Stimulated activated naive CD8-positive, alpha-beta T cell treated with anti-CD3 and anti-CD28 coated beads, Interleukin-15, amount 100 ng/mL, for 72 hours (primary cell): Measurements from ENCODE around the gene ZC3H7A.

Experiments used
- ATAC-seq: fragments of 150-1000 bp; cut with Tn5 transposase; 2 replicates; pipeline ENCODE4 v1.10.0; 2021; ENCODE audit warnings: mild to moderate bottlenecking, moderate library complexity
- DNase-seq, 2 donors: peaks; one replicate each; pipeline ENCODE4 v3.0.0; 2021 to 2022
- H3K27ac Mint-ChIP-seq, 2 donors: one replicate each; pipeline ENCODE4 v1.8.0; 2022; ENCODE audit warnings: mild to moderate bottlenecking in 2 of 2, mixed read lengths in 2 of 2, moderate library complexity in 2 of 2
- H3K27me3 Mint-ChIP-seq: one replicate; pipeline ENCODE4 v1.8.0; 2022; ENCODE audit warnings: mixed read lengths
- H3K4me1 Mint-ChIP-seq: one replicate; pipeline ENCODE4 v1.8.0; 2022; ENCODE audit warnings: mild to moderate bottlenecking, mixed read lengths
- H3K4me3 Mint-ChIP-seq, 2 donors: one replicate each; pipeline ENCODE4 v1.8.0; 2022; ENCODE audit warnings: mild to moderate bottlenecking in 2 of 2, mixed read lengths in 2 of 2, moderate library complexity in 1 of 2
- H3K9me3 Mint-ChIP-seq, 2 donors: one replicate each; pipeline ENCODE4 v1.8.0; 2022; ENCODE audit warnings: mixed read lengths in 2 of 2

ZC3H7A gene

DNA sequence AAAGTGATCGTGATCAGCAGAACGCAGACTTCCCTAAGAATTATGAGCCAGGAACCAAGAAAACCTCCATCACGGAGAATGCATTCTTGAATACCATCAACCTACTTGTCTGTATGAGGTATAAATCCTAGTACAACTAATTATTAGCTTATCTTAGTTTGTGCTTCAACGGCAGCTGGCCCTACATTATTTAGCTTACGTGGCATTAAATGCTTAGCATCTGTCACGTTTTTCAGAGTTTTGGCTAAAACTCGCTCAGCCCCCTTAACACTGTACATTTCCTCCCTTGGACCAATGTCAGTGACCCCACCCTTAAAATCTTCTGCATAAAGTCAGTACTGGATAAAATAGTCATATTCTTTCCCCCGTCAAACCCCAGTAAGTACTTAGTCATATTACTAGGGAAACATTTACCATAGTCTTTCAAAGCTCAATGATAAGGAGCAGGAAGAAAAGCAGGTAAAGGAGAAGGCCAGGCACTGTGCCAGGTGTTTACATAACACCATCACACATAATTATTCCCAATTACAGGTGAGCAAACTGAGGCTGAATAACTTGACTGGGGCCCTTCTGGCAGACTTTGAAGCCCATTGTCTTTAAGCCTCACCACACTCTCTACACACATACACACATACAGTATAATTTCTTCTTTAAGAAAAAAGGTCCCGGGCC, 37.8 kb downstream of the ZC3H7A start:
- Mint-ChIP-seq H3K4me1 (no peaks in the 10 kb centered on the region), H3K4me3 (no peak overlapping the region), H3K9me3 (no peaks in the 10 kb centered on the region), H3K27ac (no peak overlapping the region), H3K27me3 (no peaks in the 10 kb centered on the region)
- DNase-seq (no peak), ATAC-seq (no peak)

DNA sequence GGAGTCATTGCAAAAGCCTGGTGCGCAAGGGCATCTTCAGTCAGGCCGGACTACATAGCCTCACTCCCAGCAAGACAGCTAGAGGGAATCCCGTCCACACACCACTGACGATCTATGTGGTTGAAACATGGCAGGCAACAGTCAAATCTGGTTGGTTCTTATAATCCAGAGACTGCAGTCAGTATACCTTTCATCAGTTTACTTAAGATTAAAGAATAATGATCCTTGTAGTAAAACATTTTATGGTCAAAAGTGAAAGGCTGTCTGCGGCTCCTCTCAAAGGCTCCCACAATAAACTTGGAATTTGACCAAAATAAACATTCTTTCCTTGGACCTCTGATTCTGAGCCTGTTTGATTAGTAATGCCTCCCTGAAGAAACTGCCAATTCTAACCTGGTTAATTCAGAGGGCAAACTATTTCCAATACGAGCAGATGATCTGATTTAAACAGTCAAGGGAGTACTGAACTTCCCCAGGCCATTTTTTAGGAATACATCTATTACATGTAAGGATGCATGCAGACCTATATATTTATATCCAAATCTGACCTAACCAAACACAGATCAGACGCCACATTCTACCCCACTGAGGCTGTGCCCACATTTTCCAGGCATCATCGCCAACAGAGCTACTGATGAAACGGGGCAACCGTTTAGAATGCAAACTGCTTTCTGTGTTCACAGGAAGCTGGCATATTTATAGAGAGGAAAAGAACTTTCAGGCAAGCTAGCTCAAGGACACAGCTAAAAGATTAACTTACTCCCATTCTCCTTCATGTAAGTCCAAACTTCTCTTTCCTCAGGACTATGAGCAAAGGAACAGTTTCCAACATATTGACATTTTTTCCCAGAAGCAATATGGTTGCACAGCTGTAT, 39.1 kb downstream of the ZC3H7A start:
- no peaks in the 10 kb centered on the region for H3K4me1 Mint-ChIP-seq

DNA sequence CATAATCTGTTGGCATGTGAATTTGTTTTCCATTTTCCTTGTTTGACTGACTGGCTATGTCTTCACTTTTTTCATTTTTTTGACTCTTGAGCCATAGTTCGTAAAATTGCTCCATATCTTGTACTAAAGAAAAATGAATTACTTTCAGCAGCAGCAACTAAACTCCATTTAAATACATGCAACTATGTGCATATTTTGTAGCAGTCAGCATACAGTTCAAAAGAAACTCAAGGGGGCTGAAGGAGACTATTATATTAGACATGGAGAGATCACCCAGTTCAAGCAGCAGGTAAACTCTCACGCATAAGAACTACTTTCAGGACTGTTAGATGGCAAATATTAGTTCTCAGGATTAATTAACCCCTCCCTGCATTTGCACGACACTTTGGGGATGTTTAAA, 40.8 kb downstream of the ZC3H7A start:
- ATAC-seq (no peak), DNase-seq (no peak)
- H3K4me3 Mint-ChIP-seq = no peak overlapping the region
- H3K4me1 Mint-ChIP-seq = no peaks in the 10 kb centered on the region
- H3K27me3 Mint-ChIP-seq = no peaks in the 10 kb centered on the region
- no peaks in the 10 kb centered on the region for H3K9me3 Mint-ChIP-seq
- H3K27ac Mint-ChIP-seq = peak overlapping the region in 1 of 2 donors; percentile 14

More for the DNA sequence above, 39.1 kb downstream of the ZC3H7A start:
- no peak for DNase-seq
- H3K27me3 Mint-ChIP-seq = no peaks in the 10 kb centered on the region
- no peak overlapping the region for H3K27ac Mint-ChIP-seq
- no peak overlapping the region for H3K4me3 Mint-ChIP-seq
- ATAC-seq = no peak
- H3K9me3 Mint-ChIP-seq = no peaks in the 10 kb centered on the region

DNA sequence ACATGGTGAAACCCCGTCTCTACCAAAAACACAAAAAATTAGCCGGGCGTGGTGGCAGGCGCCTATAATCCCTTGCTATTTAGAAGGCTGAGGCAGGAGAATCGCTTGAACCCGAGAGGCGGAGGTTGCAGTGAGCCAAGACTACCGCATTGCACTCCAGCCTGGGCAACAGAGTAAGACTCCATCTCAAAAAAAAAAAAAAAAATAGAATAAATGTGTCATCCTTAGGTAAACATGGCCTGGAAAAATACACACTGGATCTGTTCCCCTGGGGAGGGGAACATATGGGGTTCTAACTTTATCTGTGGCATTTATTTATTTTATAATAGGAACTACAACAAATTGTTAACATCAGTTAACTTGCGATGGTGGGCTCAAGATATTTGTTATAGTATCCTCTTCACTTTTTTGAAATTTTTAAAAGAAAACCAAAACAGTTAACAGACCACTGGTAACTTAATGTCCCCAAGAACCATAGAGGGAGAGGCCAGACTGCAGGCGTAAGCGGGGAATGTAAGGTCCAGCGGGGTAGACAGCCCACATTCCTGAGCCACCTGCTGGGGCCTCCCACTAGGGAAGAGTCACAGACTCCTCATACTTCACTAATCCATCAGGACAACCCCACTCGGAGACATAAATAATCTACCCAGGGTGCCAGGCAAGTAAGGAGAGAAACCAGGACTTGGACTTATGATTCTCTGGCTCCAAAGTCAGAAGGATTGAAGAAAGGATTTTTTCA, 41.9 kb downstream of the ZC3H7A start:
- H3K4me3 Mint-ChIP-seq = no peak overlapping the region
- no peaks in the 10 kb centered on the region for H3K9me3 Mint-ChIP-seq
- no peak for ATAC-seq
- H3K4me1 Mint-ChIP-seq = no peaks in the 10 kb centered on the region
- no peaks in the 10 kb centered on the region for H3K27me3 Mint-ChIP-seq
- DNase-seq = no peak
- peak overlapping the region; percentile 2 to 61 for H3K27ac Mint-ChIP-seq

DNA sequence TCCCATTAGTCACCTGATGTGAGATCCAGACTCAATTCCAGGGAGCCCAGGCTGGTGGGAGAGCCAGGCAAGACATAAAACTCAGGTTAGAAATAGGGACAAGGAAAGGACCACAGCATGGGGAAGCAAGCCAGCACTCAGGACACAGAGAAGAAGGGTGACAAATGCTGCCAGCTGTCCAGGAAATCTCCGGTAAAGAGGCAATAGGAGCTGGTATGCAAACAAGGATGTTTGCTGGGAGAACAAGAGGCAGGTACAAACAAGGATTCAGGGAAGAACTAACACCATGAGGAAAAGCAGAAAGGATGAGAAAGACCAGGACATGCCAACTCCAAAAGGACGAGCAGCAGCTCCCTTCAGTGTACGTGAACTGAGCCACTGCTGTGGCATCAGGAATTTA, 44.2 kb downstream of the ZC3H7A start:
- DNase-seq (no peak), ATAC-seq (no peak)
- Mint-ChIP-seq H3K9me3 (no peaks in the 10 kb centered on the region), H3K27ac (peak overlapping the region; percentile 13 to 60), H3K27me3 (no peaks in the 10 kb centered on the region), H3K4me1 (no peaks in the 10 kb centered on the region), H3K4me3 (no peak overlapping the region)

DNA sequence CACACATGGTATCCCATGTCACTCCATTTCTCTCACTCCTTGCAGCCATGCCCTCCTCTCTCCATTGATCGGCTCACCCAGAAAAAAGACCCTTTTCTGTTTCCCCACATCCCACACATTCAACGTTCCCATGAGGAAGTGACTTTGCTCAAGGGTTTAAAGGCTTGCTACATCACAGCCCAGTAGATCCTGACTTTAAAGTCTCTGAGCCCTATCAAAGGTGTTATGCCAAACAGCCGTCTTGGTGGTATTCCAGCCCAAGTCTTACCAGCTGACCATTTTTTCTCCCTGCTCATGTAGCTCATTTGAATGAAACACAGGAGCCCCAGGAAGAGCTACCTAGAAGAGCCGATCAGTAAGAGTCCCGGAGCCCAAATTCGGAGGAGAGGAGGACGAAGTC, 47.0 kb downstream of the ZC3H7A start:
- H3K4me3 Mint-ChIP-seq = no peak overlapping the region
- ATAC-seq (no peak), DNase-seq (no peak)
- no peaks in the 10 kb centered on the region for H3K9me3 Mint-ChIP-seq
- H3K27me3 Mint-ChIP-seq = no peaks in the 10 kb centered on the region
- no peaks in the 10 kb centered on the region for H3K4me1 Mint-ChIP-seq
- peak overlapping the region in 1 of 2 donors; percentile 65 for H3K27ac Mint-ChIP-seq

DNA sequence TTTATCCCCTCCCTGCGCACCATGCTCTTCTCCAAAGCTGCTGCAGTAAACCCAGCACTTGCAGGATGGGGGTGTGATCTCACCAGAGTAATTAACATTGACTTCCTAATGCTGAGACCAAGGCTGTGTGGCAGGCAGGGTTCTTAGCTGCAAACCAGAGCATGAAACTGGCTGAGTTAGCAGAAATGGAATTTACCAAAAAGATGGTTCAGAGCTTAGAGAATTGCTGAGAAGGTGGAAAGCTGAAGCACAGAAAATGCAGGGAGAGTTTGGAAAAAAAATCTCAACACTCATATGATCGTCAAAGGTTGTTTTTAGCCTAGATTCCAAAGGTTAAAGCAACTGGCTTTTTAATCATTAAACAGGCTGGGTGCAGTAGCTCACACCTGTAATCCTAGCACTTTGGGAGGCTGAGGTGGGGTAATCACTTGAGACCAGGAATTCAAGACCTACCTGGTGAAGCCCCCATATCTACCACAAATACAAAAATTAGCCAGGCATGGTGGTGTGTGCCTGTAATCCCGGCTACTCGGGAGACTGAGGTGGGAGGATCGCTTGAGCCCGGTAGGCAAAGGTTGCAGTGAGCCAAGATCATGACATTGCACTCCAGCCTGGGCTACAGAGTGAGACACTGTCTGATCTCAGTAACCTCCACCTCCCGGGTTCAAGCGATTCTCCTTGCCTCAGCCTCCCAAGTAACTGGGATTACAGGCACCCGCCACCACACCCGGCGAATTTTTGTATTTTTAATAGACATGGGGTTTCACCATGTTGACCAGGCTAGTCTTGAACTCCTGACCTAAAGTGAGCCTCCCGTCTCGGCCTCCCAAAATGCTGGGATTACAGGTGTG, 48.4 kb downstream of the ZC3H7A start:
- Mint-ChIP-seq H3K4me1 (peaks cover 12% of the 10 kb centered on the region), H3K27ac (no peak overlapping the region), H3K9me3 (no peaks in the 10 kb centered on the region), H3K4me3 (no peak overlapping the region), H3K27me3 (no peaks in the 10 kb centered on the region)
- DNase-seq (no peak), ATAC-seq (no peak)

DNA sequence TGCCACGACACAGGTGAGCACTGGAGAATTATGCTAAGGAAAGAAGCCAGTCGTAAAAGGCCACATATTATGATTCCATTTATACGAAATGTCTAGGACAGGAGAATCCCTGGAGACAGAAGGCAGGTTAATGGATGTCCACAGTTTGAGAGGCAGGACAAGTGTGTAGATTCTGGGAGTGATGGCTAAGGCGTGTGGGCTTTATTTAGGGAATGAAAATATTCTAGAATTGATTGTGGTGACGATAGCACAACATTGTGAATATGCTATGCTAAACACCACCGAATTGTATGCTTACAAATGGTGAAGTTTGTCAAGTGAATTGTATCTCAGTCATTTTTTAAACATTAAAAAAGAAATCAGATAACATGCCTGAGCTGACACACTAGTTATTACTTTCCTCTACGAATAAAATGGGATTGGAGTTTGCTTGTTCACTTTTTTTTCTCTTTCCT, 49.1 kb downstream of the ZC3H7A start:
- Mint-ChIP-seq H3K4me1 (peaks cover 15% of the 10 kb centered on the region), H3K27me3 (no peaks in the 10 kb centered on the region), H3K27ac (no peak overlapping the region), H3K4me3 (no peak overlapping the region), H3K9me3 (no peaks in the 10 kb centered on the region)
- no peak for ATAC-seq
- no peak for DNase-seq

DNA sequence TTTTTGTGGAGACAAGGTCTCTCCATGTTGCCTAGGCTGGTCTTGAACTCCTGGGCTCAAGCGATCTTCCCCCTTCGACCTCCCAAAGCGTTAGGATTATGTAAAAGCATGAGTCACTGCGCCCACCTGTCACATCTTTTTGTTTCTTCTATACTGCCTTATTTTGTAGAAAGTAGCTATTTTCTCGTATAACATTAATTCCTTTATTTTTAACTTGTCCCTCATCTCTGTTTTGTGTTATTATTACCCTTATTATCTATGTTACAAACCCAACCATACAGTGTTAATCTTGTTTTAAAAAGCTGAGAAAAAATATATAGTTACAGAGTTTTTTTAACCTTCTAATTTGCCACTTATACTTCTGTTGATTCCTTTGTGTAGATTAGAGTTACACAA, 53.0 kb downstream of the ZC3H7A start:
- ATAC-seq (no peak), DNase-seq (no peak)
- Mint-ChIP-seq H3K27ac (peak overlapping the region in 1 of 2 donors; percentile 92), H3K9me3 (no peaks in the 10 kb centered on the region), H3K4me1 (peaks cover 42% of the 10 kb centered on the region), H3K4me3 (peak overlapping the region; percentile 86 to 87), H3K27me3 (no peaks in the 10 kb centered on the region)

DNA sequence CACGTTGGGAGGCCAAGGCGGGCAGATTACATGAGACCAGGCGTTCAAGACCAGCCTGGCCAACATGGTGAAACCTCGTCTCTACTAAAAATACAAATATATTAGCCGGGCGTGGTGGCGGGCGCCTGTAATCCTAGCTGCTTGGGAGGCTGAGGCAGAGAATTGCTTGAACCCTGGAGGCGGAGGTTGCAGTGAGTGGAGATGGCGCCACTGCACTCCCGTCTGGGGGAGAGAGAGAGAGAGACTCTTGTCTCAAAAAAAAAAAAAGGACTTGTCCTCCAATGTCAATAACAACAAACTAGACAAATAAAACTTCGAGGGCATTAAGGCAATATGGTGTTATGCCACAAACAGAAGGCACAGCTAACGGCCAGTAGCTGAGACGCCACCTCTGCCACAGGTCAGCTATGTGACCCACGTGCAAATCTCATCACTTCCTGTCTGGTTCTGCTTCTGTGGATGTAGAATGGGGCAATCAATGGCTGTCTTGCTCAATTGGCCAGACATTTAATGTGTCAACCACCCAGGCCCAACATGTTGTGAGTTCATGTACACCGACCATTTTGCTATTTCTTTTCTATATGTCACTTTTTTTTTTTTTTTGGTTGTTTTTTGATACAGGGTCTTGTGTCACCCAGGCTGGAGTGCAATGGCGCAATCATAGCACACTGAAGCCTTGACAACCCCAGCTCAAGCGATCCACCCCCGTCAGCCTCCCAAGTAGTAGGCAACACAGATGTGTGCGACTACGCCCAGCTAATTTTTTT, 53.6 kb downstream of the ZC3H7A start:
- Mint-ChIP-seq H3K27me3 (no peaks in the 10 kb centered on the region), H3K4me3 (peak overlapping the region; percentile 86 to 87), H3K4me1 (peaks cover 48% of the 10 kb centered on the region), H3K9me3 (no peaks in the 10 kb centered on the region), H3K27ac (peak overlapping the region; percentile 92 to 95)
- DNase-seq = peak; percentile 7 to 33
- no peak for ATAC-seq

DNA sequence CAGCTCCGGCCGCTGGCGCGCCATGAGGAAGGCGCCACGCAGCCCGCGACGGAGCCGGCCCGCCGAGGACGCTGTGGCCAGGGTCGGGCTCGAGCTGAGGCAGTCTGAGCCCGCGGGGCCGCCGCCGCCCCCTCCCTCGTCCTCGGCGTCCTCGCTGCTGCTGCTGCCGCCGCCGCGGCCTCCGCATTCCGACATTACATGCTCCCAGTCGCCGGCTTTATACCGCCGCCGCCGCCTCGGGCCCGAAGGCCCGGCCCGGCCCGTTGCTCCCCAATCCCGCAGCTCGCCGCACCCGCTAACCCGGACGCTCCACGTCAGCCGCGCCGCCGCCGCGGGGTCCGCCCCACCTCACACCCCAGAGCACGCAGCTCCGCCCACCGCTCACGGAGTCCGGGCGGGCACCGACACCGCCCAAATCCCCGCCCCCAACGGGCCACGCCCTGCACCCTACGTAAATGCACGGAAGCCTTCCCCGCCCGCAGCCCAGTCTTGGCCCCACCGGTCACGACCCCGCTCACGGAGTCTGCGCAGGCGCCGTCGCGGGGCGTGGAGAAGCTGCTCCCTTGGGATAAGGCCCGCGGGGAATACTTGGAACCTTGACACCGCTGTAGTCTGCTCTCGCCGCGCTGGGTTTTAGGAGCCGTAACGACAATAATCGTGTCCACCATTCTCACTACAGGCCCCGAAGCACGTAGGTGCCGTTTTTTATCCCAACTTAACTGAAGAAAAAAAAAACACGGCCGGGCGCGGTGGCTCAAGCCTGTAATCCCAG, 54.3 kb downstream of the ZC3H7A start, which contains the start of gene TXNDC11:
TXNDC11 (minus strand) TSS at position 322 of the 772 bp plus-strand sequence; CDS start at position 195, 127 bp downstream.
- H3K27me3 Mint-ChIP-seq = no peaks in the 10 kb centered on the region
- peak within 1 kb of the TSS; percentile 87 to 93 for H3K4me3 Mint-ChIP-seq
- peaks cover 55% of the 10 kb centered on the region for H3K4me1 Mint-ChIP-seq
- DNase-seq (peak; percentile 98 to 99), ATAC-seq (peak; percentile 96)
- no peaks in the 10 kb centered on the region for H3K9me3 Mint-ChIP-seq
- peak within 1 kb of the TSS; percentile 94 to 95 for H3K27ac Mint-ChIP-seq

DNA sequence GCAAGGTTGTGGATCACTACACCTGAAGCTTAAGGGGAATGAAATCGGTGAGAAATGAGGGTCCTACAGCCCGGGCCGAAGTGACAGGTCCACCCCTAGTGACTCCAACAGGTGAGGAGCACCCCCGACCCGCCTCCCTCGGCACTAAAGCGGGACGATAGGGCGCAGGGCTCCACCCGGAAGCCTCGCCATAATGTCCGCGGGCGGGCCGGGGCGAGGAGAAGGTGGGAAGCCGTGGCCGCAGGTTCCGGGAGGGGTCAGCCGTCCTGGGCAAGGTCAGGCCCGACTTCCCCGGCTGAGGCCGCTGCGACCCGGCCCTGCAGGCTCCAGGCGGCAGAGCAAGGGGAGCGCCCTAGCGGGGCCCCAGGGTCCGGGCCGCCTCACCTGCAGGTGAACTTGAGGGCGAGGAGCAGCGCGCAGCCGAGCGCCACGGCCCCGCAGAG, 54.9 kb downstream of the ZC3H7A start:
- Mint-ChIP-seq H3K4me1 (peaks cover 62% of the 10 kb centered on the region), H3K27ac (peak overlapping the region; percentile 94)
- DNase-seq = peak in 1 of 2 donors; percentile 61

DNA sequence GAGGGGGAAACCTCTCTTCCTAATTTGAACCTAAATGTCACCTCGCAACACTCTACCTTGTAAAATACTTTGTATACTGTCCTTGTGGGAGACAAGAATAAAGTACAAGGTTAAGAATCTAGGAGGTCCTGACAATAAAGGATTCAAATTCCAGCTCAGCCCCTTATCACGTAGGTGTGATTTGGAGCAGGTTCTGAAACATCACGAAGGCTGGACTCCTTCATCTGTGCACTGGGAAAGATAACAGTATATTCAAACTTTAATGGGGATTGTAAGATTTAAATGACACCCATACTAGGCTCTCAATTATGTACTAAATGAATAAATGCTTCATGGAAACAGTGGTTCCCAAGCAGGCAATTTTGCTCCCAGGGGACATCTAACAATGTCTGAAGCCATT, 56.5 kb downstream of the ZC3H7A start:
- H3K27ac Mint-ChIP-seq = no peak overlapping the region
- DNase-seq (no peak), ATAC-seq (no peak)
- peak overlapping the region; percentile 87 to 93 for H3K4me3 Mint-ChIP-seq
- no peaks in the 10 kb centered on the region for H3K27me3 Mint-ChIP-seq
- peaks cover 76% of the 10 kb centered on the region for H3K4me1 Mint-ChIP-seq
- H3K9me3 Mint-ChIP-seq = no peaks in the 10 kb centered on the region

More for the DNA sequence above, 54.9 kb downstream of the ZC3H7A start:
- H3K9me3 Mint-ChIP-seq = no peaks in the 10 kb centered on the region
- H3K27me3 Mint-ChIP-seq = no peaks in the 10 kb centered on the region
- ATAC-seq = peak; percentile 71
- peak overlapping the region; percentile 87 to 93 for H3K4me3 Mint-ChIP-seq
